MM.1S (cell line): ENCODE results near the gene CELA2A.

ENCODE experiments used
- DNase-seq: peaks from one replicate; pipeline ENCODE4 v3.0.0-alpha.2; 2015
- H2AFZ ChIP-seq: fragments of 300-600 bp; sonication (generic); 2 replicates; pipeline ENCODE4 v1.6.0; 2016; ENCODE audit warnings: antibody characterized with exemption, low read length
- H3F3A ChIP-seq: fragments of 300-600 bp; sonication (generic); 2 replicates; pipeline ENCODE4 v1.6.1; 2016; ENCODE audit warnings: mild to moderate bottlenecking, antibody characterized with exemption, low read length, moderate library complexity, mixed read lengths; ENCODE audit not compliant: insufficient read depth
- H3K27ac ChIP-seq: fragments of 300-600 bp; sonication (generic); 2 replicates; pipeline ENCODE4 v1.5.1; 2016; ENCODE audit warnings: mild to moderate bottlenecking, low read length
- H3K27me3 ChIP-seq: fragments of 300-600 bp; sonication (generic); replicated peaks from 2 replicates; pipeline ENCODE4 v1.6.0; 2016; ENCODE audit warnings: low read length; ENCODE audit not compliant: insufficient read depth
- H3K36me3 ChIP-seq: fragments of 300-600 bp; sonication (generic); replicated peaks from 2 replicates; pipeline ENCODE4 v1.6.1; 2016; ENCODE audit warnings: mild to moderate bottlenecking, low read length, mixed read lengths; ENCODE audit not compliant: insufficient read depth
- H3K4me1 ChIP-seq: fragments of 300-600 bp; sonication (generic); 2 replicates; pipeline ENCODE4 v1.6.1; 2016; ENCODE audit warnings: low read length, mixed read lengths
- H3K4me2 ChIP-seq: fragments of 300-600 bp; sonication (generic); 2 replicates; pipeline ENCODE4 v1.6.0; 2016; ENCODE audit warnings: low read depth, low read length
- H3K4me3 ChIP-seq: fragments of 300-600 bp; sonication (generic); 2 replicates; pipeline ENCODE4 v1.5.1; 2016; ENCODE audit warnings: low read length, mixed read lengths
- H3K79me2 ChIP-seq: fragments of 300-600 bp; sonication (generic); 2 replicates; pipeline ENCODE4 v1.6.1; 2016; ENCODE audit warnings: mixed run types, low read length, mixed read lengths
- H3K9ac ChIP-seq: fragments of 300-600 bp; sonication (generic); 2 replicates; pipeline ENCODE4 v1.6.1; 2016; ENCODE audit warnings: low read length, mixed read lengths
- H3K9me2 ChIP-seq: fragments of 300-600 bp; sonication (generic); replicated peaks from 2 replicates; pipeline ENCODE4 v1.6.1; 2016; ENCODE audit warnings: mild to moderate bottlenecking, low read length, mixed read lengths; ENCODE audit not compliant: insufficient read depth
- H3K9me3 ChIP-seq: fragments of 300-600 bp; sonication (generic); replicated peaks from 2 replicates; pipeline ENCODE4 v1.6.1; 2016; ENCODE audit warnings: mild to moderate bottlenecking, low read length, mixed read lengths; ENCODE audit not compliant: insufficient read depth
- H4K20me1 ChIP-seq: fragments of 300-600 bp; sonication (generic); 2 replicates; pipeline ENCODE4 v1.6.1; 2016; ENCODE audit warnings: mild to moderate bottlenecking, low read length, moderate library complexity, mixed read lengths; ENCODE audit not compliant: insufficient read depth
- CTCF ChIP-seq: fragments of 300-600 bp; sonication (generic); IDR thresholded peaks from 2 replicates; pipeline ENCODE4 v1.5.1; 2016; ENCODE audit warnings: antibody characterized with exemption, low read length, mixed read lengths
- EZH2 ChIP-seq: fragments of 300-600 bp; sonication (generic); optimal IDR thresholded peaks from 2 replicates; pipeline ENCODE3; 2017; ENCODE audit warnings: low read depth, mild to moderate bottlenecking, antibody characterized with exemption, low read length, mixed read lengths
- EZH2phosphoT487 ChIP-seq: fragments of 300-600 bp; sonication (generic); IDR thresholded peaks from 2 replicates; pipeline ENCODE4 v1.6.1; 2018; ENCODE audit warnings: antibody characterized with exemption, low read length

The CELA2A gene

GRCh38 chr1:15409388-15410222 lies 46.9 kb upstream of the CELA2A start, which contains the start of gene EFHD2:
TSS of gene EFHD2 (plus strand) at chr1:15409888. CDS start at chr1:15409972, 84 bp downstream.
- no peaks in the 10 kb centered on the region for H3K9me3 ChIP-seq
- no peaks in the 10 kb centered on the region for H3F3A ChIP-seq
- TF ChIP-seq EZH2: no peak
- no peak for TF ChIP-seq CTCF
- TF ChIP-seq EZH2phosphoT487: no peak
- peaks cover 24% of the 10 kb centered on the region for H3K79me2 ChIP-seq
- H3K27ac ChIP-seq: no peak within 1 kb of the TSS
- peak within 1 kb of the TSS; percentile 70 for H2AFZ ChIP-seq
- peak within 1 kb of the TSS; percentile 96 for H3K4me3 ChIP-seq
- H3K27me3 ChIP-seq: peaks cover 21% of the 10 kb centered on the region
- H3K4me2 ChIP-seq: peak within 1 kb of the TSS; percentile 97
- H3K36me3 ChIP-seq: no peaks in the 10 kb centered on the region
- H3K4me1 ChIP-seq: no peaks in the 10 kb centered on the region
- H3K9me2 ChIP-seq: no peaks in the 10 kb centered on the region
- peak within 1 kb of the TSS; percentile 82 for H3K9ac ChIP-seq
- H4K20me1 ChIP-seq: no peaks in the 10 kb centered on the region
- peak; percentile 88 for DNase-seq

GRCh38 chr1:15410223-15410883 lies 46.2 kb upstream of the CELA2A start:
- peak overlapping the region; percentile 61; the same call in 1 of the 2 replicates for H2AFZ ChIP-seq
- H3K9ac ChIP-seq: peak overlapping the region; percentile 82
- no peaks in the 10 kb centered on the region for H3K9me3 ChIP-seq
- H3K4me3 ChIP-seq: peak overlapping the region; percentile 96
- peaks cover 21% of the 10 kb centered on the region for H3K27me3 ChIP-seq
- H3K4me2 ChIP-seq: peak overlapping the region; percentile 94
- DNase-seq: no peak
- H3K79me2 ChIP-seq: peaks cover 28% of the 10 kb centered on the region
- H3K36me3 ChIP-seq: no peaks in the 10 kb centered on the region
- no peaks in the 10 kb centered on the region for H3K4me1 ChIP-seq
- TF ChIP-seq EZH2phosphoT487 (no peak), EZH2 (no peak), CTCF (no peak)
- no peaks in the 10 kb centered on the region for H4K20me1 ChIP-seq
- no peaks in the 10 kb centered on the region for H3F3A ChIP-seq
- no peak overlapping the region for H3K27ac ChIP-seq
- no peaks in the 10 kb centered on the region for H3K9me2 ChIP-seq

GRCh38 chr1:15410884-15411245 lies 45.7 kb upstream of the CELA2A start:
- no peak overlapping the region for H3K27ac ChIP-seq
- H3K79me2 ChIP-seq: peaks cover 28% of the 10 kb centered on the region
- peak overlapping the region; percentile 96 for H3K4me3 ChIP-seq
- TF ChIP-seq CTCF (no peak), EZH2phosphoT487 (no peak), EZH2 (no peak)
- H3K9ac ChIP-seq: peak overlapping the region; percentile 82
- no peak for DNase-seq
- H3K4me1 ChIP-seq: no peaks in the 10 kb centered on the region
- 0 out of 2 replicates have a peak overlapping the region, but pooled peaks have one; percentile 61 for H2AFZ ChIP-seq
- peak overlapping the region; percentile 94 for H3K4me2 ChIP-seq
- no peaks in the 10 kb centered on the region for H3K9me3 ChIP-seq
- H4K20me1 ChIP-seq: no peaks in the 10 kb centered on the region
- H3K36me3 ChIP-seq: no peaks in the 10 kb centered on the region
- H3K27me3 ChIP-seq: peaks cover 21% of the 10 kb centered on the region
- no peaks in the 10 kb centered on the region for H3F3A ChIP-seq
- no peaks in the 10 kb centered on the region for H3K9me2 ChIP-seq
